Ovary (tissue), 9 donors: Measurements from ENCODE around the gene CDKAL1. TPM values are rescaled to one million over a fixed set of nuclear protein-coding genes. Genes with fewer than 3 reads are reported as not detected.
"Not testable (repeated sequence)": the region's sequence is repeated elsewhere in the genome, so short reads cannot be mapped to it uniquely, and the experiment has no call there.

Experiments
- DNase-seq, 5 donors: peaks; one replicate each; pipeline ENCODE4 v3.0.0-alpha.2; 2019 to 2020
- H3K27ac ChIP-seq, 2 donors: fragments of 200-600 bp; one replicate each; pipeline versions ENCODE4 v1.5.1 to v1.8.0; 2019 to 2022
- H3K27me3 ChIP-seq: fragments of 200-600 bp; one replicate; pipeline ENCODE4 v1.8.0; 2022
- H3K36me3 ChIP-seq: fragments of 200-600 bp; sonication (generic); one replicate; pipeline ENCODE4 v1.5.1; 2019
- H3K4me1 ChIP-seq: one replicate; pipeline ENCODE4 v1.8.1; 2013; ENCODE audit warnings: mild to moderate bottlenecking, moderate library complexity; ENCODE audit not compliant: insufficient read depth
- H3K4me3 ChIP-seq: fragments of 200-600 bp; sonication (generic); one replicate; pipeline ENCODE4 v1.5.1; 2017
- H3K9me3 ChIP-seq, 2 donors: fragments of 200-600 bp in 1 of 2; sonication (generic) in 1 of 2; one replicate each; pipeline versions ENCODE4 v1.5.1 to v1.8.1; 2013 to 2019; ENCODE audit warnings: mild to moderate bottlenecking in 1 of 2, moderate library complexity in 1 of 2
- EP300 ChIP-seq: sonication (generic); formaldehyde crosslinking; IDR thresholded peaks from one replicate; pipeline ENCODE4 v1.6.1; 2017; ENCODE audit warnings: antibody characterized with exemption
- POLR2A ChIP-seq: fragments of 450-650 bp; IDR thresholded peaks from one replicate; pipeline ENCODE4 v1.6.1; 2017; ENCODE audit warnings: antibody characterized with exemption, mild to moderate bottlenecking, moderate library complexity
- WGBS, 3 donors: extraction: QIAGEN DNeasy Blood & Tissue Kit in 1 of 3; methylation state at CpG; one replicate each; pipeline versions ENCODE4 v1.1.5 to v1.1.7; 2013 to 2017; 5-methylcytosine and 5-hydroxymethylcytosine counted together
- intact Hi-C, 4 donors: fragments of 100-400 bp; cut with DNase I; formaldehyde crosslinking; loops; one replicate each; pipeline versions ENCODE4 v1.11.0 to v1.15.1; 2022 to 2023
- polyA plus RNA-seq, 2 donors: library from polyadenylated mRNA; stranded (reverse); fragments of 200-250 nt in 1 of 2; fragments of 350-450 nt in 1 of 2; fragmentation: Illumina TruSeq in 1 of 2; extraction: RNeasy Lipid Tissue Mini Kit (QIAGEN cat#74804) in 1 of 2; gene quantifications; one replicate each; pipeline ENCODE4 v1.2.3, GENCODE V29; 2013 to 2014
- total RNA-seq, 7 donors: library from RNA; depleted of rRNA in 2 of 7; stranded (reverse); fragments of >200 nt in 2 of 7; fragmentation: NEBNext Ultra II Directional in 3 of 7; extraction: Animal tissue kit (Norgen Biotek cat#: 25700) in 3 of 7; gene quantifications; one replicate each; pipeline versions ENCODE4 v1.1.0 to v1.2.4, GENCODE V29; 2016 to 2023
- TF ChIP-seq, protein P1 (sequence below), 3 donors: fragments of 450-650 bp in 2 of 3; fragments of 200-600 bp in 1 of 3; IDR thresholded peaks; one replicate each; pipeline versions ENCODE4 v1.5.1 to v1.8.0; 2016 to 2022; ENCODE audit warnings: antibody characterized with exemption in 3 of 3, mild to moderate bottlenecking in 1 of 3
- donor health status: DM: no; HTN: no; CAD: no; lungs with moderate emphysema.
- donor health status: DM: no; HTN: no; CAD: no.
- donor health status: Bipolar disorder and iron deficiency.
- donor health status: DM: yes; HTN: yes; CAD: no.
- donor health status: DM: no; HTN: no; CAD: no.
- donor health status: DM: yes; HTN: yes; CAD: no.

CDKAL1 gene
- total and polyA plus RNA-seq, 9 donors: 6.8 to 21.3 (median 18.9) TPM

- Histone ChIP-seq H3K9me3 (no peaks in the 10 kb centered on the region), H3K4me3 (no peak overlapping the region), H3K36me3 (no peaks in the 10 kb centered on the region), H3K4me1 (peaks cover 3% of the 10 kb centered on the region), H3K27me3 (no peaks in the 10 kb centered on the region), H3K27ac (no peak overlapping the region)
- 86 to 93% (median 89%) methylated on average over 4 of the region's 4 CpGs for WGBS, 3 donors
- intact Hi-C loops: no loop called here
- DNase-seq: no peak
- TF ChIP-seq, protein P1, sequence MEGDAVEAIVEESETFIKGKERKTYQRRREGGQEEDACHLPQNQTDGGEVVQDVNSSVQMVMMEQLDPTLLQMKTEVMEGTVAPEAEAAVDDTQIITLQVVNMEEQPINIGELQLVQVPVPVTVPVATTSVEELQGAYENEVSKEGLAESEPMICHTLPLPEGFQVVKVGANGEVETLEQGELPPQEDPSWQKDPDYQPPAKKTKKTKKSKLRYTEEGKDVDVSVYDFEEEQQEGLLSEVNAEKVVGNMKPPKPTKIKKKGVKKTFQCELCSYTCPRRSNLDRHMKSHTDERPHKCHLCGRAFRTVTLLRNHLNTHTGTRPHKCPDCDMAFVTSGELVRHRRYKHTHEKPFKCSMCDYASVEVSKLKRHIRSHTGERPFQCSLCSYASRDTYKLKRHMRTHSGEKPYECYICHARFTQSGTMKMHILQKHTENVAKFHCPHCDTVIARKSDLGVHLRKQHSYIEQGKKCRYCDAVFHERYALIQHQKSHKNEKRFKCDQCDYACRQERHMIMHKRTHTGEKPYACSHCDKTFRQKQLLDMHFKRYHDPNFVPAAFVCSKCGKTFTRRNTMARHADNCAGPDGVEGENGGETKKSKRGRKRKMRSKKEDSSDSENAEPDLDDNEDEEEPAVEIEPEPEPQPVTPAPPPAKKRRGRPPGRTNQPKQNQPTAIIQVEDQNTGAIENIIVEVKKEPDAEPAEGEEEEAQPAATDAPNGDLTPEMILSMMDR (IDR thresholded peaks at IDR 0.05): no peak
- TF ChIP-seq EP300: no peak
- TF ChIP-seq POLR2A: no peak
Measured at GRCh38 chr6:20608356-20608755, 74.1 kb downstream of the CDKAL1 start.

DNA sequence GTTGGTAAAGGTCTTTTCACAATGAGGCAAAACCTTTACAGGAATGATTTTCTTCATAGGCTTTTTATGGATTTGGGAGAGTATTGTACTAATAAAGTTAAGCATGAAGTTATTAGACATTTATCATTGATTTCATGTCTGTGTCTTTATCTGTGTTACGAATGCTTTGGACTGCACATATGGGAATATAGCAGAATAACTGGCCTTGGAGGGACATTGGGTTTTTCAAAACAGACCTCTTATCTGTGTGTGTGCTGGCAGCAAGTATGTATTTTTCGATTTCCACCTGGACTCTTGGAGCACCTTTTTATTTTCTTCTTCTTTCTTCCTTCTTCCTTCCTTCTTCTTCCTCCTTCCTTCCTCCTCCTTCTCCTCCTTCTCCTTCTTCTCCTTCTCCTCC lies 74.6 kb downstream of the CDKAL1 start:
- TF ChIP-seq POLR2A (no peak), EP300 (no peak)
- TF ChIP-seq, protein P1 (IDR thresholded peaks at IDR 0.05): no peak
- Histone ChIP-seq H3K9me3 (no peaks in the 10 kb centered on the region), H3K27me3 (no peaks in the 10 kb centered on the region), H3K36me3 (no peaks in the 10 kb centered on the region), H3K4me1 (peaks cover 3% of the 10 kb centered on the region), H3K4me3 (no peak overlapping the region), H3K27ac (no peak overlapping the region)
- 14 to 38% (median 24%) methylated on average over 2 of the region's 2 CpGs for WGBS, 3 donors
- intact Hi-C loops: no loop called here
- no peak for DNase-seq

GRCh38 chr6:20609924-20610323 lies 75.7 kb downstream of the CDKAL1 start:
- H3K27me3 ChIP-seq, H3K4me3 ChIP-seq, H3K36me3 ChIP-seq, intact Hi-C loops, H3K27ac ChIP-seq, H3K9me3 ChIP-seq, H3K4me1 ChIP-seq, DNase-seq: not testable (repeated sequence)
- 97% methylated on average over 2 of the region's 2 CpGs for WGBS, 3 donors

GRCh38 chr6:20610636-20611370 lies 76.5 kb downstream of the CDKAL1 start:
- Histone ChIP-seq H3K9me3 (no peaks in the 10 kb centered on the region), H3K4me1 (no peaks in the 10 kb centered on the region), H3K27me3 (no peaks in the 10 kb centered on the region), H3K36me3 (no peaks in the 10 kb centered on the region), H3K4me3 (no peak overlapping the region), H3K27ac (no peak overlapping the region)
- WGBS, 3 donors: 60 to 76% (median 70%) methylated on average over 2 of the region's 2 CpGs
- no peak for DNase-seq
- TF ChIP-seq, protein P1 (IDR thresholded peaks at IDR 0.05): no peak
- TF ChIP-seq EP300 (no peak), POLR2A (no peak)
- intact Hi-C loops: no loop called here

GRCh38 chr6:20617537-20617936 lies 83.3 kb downstream of the CDKAL1 start:
- intact Hi-C loops, DNase-seq, H3K4me1 ChIP-seq, H3K9me3 ChIP-seq, H3K27me3 ChIP-seq, H3K27ac ChIP-seq, H3K36me3 ChIP-seq, H3K4me3 ChIP-seq: not testable (repeated sequence)
- WGBS, 3 donors: 97 to 98% (median 97%) methylated on average over 3 of the region's 3 CpGs
